Muscle layer of colon (tissue), 2 donors: ENCODE measurements around the gene FAM167B.
"Not testable (repeated sequence)": the region's sequence is repeated elsewhere in the genome, so short reads cannot be mapped to it uniquely, and the experiment has no call there.

ENCODE experiments used
- H3K27ac ChIP-seq: one replicate; pipeline ENCODE4 v1.7.0; 2013; ENCODE audit warnings: low read depth, mild to moderate bottlenecking, low read length, moderate library complexity
- H3K27me3 ChIP-seq, 2 donors: one replicate each; pipeline ENCODE4 v1.7.0; 2013; ENCODE audit warnings: low read length in 2 of 2, mild to moderate bottlenecking in 2 of 2; ENCODE audit not compliant: insufficient read depth in 2 of 2, control insufficient read depth in 1 of 2
- H3K36me3 ChIP-seq: one replicate; pipeline ENCODE4 v1.7.0; 2013; ENCODE audit warnings: mild to moderate bottlenecking, low read length; ENCODE audit not compliant: insufficient read depth
- H3K4me1 ChIP-seq: one replicate; pipeline ENCODE4 v1.7.0; 2013; ENCODE audit warnings: mild to moderate bottlenecking, low read length; ENCODE audit not compliant: insufficient read depth
- H3K4me3 ChIP-seq, 2 donors: one replicate each; pipeline ENCODE4 v1.7.0; 2013; ENCODE audit warnings: low read length in 2 of 2, low read depth in 1 of 2, mild to moderate bottlenecking in 1 of 2, moderate library complexity in 1 of 2
- H3K9ac ChIP-seq: one replicate; pipeline ENCODE4 v1.7.0; 2013; ENCODE audit warnings: low read length
- H3K9me3 ChIP-seq: one replicate; pipeline ENCODE4 v1.7.0; 2013; ENCODE audit warnings: mild to moderate bottlenecking, low read length
- donor health status: abdominal sarcoma.
- donor health status: Adenocarcinoma of cecum.

FAM167B gene

GRCh38 chr1:32249831-32250525 lies 3.0 kb downstream of the FAM167B start:
- no peak overlapping the region for H3K4me3 ChIP-seq
- H3K9ac ChIP-seq, result no peak overlapping the region
- no peaks in the 10 kb centered on the region for H3K36me3 ChIP-seq
- H3K4me1 ChIP-seq, result peaks cover 27% of the 10 kb centered on the region
- H3K27me3 ChIP-seq, result no peaks in the 10 kb centered on the region
- H3K9me3 ChIP-seq, result no peaks in the 10 kb centered on the region
- no peak overlapping the region for H3K27ac ChIP-seq

DNA sequence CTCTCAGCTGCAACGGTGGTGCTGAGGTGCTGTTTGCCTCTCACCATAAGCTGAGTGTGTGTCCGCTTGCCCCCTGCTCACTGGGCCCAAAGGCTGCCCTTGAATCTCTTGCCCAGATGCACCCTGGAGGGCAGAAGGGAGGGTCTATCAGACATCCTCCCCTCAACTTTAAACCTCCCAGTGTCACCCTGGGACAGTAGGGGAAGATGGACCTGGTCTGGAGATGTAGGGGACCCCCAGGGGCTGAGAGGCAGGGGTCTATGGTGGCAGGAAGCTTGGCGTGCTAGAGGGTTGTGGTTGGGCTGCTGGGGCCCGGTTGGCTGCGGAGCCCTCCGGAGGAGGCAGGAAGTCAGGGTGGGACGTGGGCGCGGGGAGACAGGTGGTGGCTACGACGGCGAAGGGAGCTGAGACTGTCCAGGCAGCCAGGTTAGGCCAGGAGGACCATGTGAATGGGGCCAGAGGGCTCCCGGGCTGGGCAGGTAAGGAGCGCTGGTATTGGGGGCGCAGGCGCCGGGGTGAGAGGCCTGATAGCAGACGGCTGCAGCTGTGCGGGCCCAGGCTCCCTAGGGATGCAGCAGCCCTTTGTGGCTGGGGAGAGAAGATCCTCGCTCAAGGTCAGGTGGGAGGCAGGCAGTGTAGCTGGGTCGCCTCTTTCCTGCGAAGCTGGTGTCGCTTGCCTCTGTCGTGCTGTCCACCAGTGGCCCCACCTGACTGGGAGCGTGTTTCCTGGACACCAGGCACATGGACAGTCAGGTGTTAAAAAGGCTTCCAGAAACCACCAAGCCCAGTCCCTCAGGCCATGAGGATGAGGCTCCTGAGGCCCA lies 4.1 kb downstream of the FAM167B start, which contains the start of gene LCK:
LCK (plus strand) TSS at position 373 of the 824 bp plus-strand sequence. CDS start 23,065 bp downstream, outside the sequence.
- no peak within 1 kb of the TSS for H3K27ac ChIP-seq
- no peaks in the 10 kb centered on the region for H3K27me3 ChIP-seq
- H3K36me3 ChIP-seq, result no peaks in the 10 kb centered on the region
- H3K4me3 ChIP-seq, result no peak within 1 kb of the TSS
- H3K4me1 ChIP-seq, result peaks cover 27% of the 10 kb centered on the region
- H3K9me3 ChIP-seq, result no peaks in the 10 kb centered on the region
- H3K9ac ChIP-seq, result no peak within 1 kb of the TSS

DNA sequence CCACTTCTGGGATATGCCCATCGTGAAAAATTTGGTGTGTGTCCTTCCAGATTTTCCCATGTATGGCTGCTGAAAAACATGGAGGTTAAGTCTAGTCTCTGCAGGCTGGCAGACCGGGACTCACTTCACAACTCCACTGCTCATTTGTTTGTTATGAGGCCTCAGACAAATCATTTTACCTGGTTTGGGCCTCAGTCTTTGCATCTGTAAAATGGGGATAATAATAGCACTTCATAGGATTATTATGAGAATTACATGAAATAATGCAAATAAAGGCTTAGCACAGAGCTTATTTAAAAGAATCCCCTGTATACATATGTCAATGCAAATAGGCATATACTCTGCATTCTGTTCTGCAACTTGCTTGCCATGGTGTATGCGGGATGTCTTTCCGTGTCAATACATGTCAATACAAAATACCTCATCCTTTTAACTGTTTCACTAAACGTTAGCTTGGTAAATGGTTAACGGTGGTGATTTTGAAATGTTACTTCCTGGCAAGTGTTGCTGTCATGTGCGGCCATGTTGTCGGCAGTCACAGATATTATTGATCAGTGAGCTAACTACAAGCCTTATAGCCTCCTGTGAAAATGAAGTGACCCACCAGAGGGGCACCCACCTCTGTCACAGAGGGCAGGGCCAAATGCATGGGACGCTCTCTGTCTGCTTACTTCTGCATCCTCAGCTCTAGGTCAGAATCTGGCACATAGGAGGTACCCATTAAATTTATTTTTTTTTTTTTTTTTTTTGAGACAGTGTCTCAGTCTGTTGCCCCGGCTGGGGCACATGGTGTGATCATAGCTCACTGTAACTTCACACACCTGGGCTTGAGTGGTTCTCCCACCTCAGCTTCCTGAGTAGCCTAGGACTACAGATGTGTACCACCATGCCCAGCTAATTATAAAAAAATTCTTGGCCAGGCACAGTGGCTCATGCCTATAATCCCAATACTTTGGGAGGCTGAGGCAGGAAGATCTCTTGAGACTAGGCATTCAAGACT lies 8.3 kb downstream of the FAM167B start:
- Histone ChIP-seq H3K27ac (no peak overlapping the region), H3K4me1 (peaks cover 10% of the 10 kb centered on the region), H3K9ac (no peak overlapping the region), H3K36me3 (no peaks in the 10 kb centered on the region), H3K9me3 (no peaks in the 10 kb centered on the region), H3K27me3 (no peaks in the 10 kb centered on the region), H3K4me3 (no peak overlapping the region)

- Histone ChIP-seq H3K9me3 (no peaks in the 10 kb centered on the region), H3K36me3 (no peaks in the 10 kb centered on the region), H3K4me1 (peaks cover 10% of the 10 kb centered on the region), H3K4me3 (no peak overlapping the region), H3K9ac (no peak overlapping the region), H3K27me3 (no peaks in the 10 kb centered on the region), H3K27ac (no peak overlapping the region)
Observed at GRCh38 chr1:32256473-32257226, 9.6 kb downstream of the FAM167B start.

DNA sequence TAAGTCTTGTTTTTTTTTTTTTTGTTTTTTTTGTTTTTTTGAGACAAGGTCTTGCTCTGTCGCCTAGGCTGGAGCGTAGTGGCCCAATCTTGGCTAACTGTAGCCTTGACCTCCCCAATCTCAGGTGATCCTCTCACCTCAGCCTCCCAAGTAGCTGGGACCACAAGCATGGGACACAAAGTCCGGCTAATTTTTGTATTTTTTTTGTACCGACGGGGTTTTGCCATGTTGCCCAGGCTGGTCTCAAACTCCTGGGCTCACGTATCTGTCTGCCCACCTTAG lies 10.1 kb downstream of the FAM167B start:
- Histone ChIP-seq H3K9me3 (no peaks in the 10 kb centered on the region), H3K4me3 (no peak overlapping the region)

GRCh38 chr1:32263236-32263593 lies 16.2 kb downstream of the FAM167B start:
- H3K36me3 ChIP-seq, H3K27ac ChIP-seq, H3K9me3 ChIP-seq, H3K4me1 ChIP-seq, H3K4me3 ChIP-seq, H3K27me3 ChIP-seq, H3K9ac ChIP-seq: not testable (repeated sequence)

More for the DNA sequence above, 10.1 kb downstream of the FAM167B start:
- Histone ChIP-seq H3K27me3 (no peaks in the 10 kb centered on the region), H3K9ac (no peak overlapping the region), H3K4me1 (peaks cover 10% of the 10 kb centered on the region), H3K27ac (no peak overlapping the region), H3K36me3 (no peaks in the 10 kb centered on the region)

DNA sequence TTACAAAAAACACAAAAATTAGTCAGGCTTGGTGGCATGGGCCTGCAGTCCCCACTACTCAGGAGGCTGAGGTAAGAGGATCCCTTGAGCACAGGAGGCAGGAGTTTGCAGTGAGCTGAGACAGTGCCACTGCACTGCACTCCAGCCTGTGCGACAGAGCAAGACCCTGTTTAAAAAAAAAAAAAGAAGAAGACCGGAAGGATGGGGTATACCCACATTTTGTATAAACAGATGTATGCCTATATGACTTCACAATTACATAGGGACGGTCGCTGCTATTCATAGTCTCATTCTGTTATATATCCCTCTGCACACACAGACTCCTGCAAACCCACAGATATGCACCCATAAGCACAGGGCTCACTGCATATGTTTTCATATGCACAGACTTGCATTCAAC lies 16.7 kb downstream of the FAM167B start:
- no peaks in the 10 kb centered on the region for H3K9me3 ChIP-seq
- H3K4me1 ChIP-seq, result no peaks in the 10 kb centered on the region
- H3K27me3 ChIP-seq, result no peaks in the 10 kb centered on the region
- no peak overlapping the region for H3K27ac ChIP-seq
- no peak overlapping the region for H3K4me3 ChIP-seq
- no peaks in the 10 kb centered on the region for H3K36me3 ChIP-seq
- no peak overlapping the region for H3K9ac ChIP-seq

- Histone ChIP-seq H3K9ac (no peak overlapping the region), H3K27ac (no peak overlapping the region), H3K36me3 (no peaks in the 10 kb centered on the region), H3K9me3 (no peaks in the 10 kb centered on the region), H3K4me3 (no peak overlapping the region), H3K27me3 (no peaks in the 10 kb centered on the region), H3K4me1 (no peaks in the 10 kb centered on the region)
Observed at GRCh38 chr1:32265846-32266245, 18.8 kb downstream of the FAM167B start.

DNA sequence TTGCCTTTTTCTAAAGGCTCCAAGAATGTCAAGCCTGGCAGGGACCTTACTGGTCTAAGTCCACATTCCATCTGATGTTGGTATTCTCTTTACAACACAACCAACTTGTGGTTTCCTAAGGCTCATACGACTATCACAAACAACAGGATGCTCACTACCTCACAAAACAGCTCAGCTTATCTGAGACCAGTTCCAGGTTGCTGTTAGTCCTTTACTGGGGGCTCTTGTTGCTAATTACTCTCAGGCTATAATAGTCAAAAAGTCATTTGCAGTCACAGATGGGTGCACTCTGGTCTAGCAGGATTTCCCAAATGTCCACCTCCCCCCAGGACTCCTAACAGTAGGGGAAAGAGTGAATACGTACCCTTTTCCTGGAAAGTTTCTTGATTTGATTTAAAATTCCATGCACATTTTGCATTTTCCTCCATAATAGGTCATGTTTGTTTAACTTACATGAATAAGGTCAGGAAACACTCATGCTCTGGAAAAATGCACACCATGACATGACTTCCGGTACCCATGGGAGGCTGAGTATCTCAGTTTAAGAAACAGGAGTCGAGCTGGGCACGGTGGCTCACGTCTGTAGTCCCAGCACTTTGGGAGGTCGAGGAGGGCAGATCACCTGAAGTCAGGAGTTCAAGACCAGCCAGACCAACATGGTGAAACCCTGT lies 20.0 kb downstream of the FAM167B start:
- H3K36me3 ChIP-seq, result no peaks in the 10 kb centered on the region
- no peak overlapping the region for H3K27ac ChIP-seq
- H3K9me3 ChIP-seq, result no peaks in the 10 kb centered on the region
- no peak overlapping the region for H3K9ac ChIP-seq
- no peaks in the 10 kb centered on the region for H3K4me1 ChIP-seq
- no peaks in the 10 kb centered on the region for H3K27me3 ChIP-seq
- H3K4me3 ChIP-seq, result no peak overlapping the region

DNA sequence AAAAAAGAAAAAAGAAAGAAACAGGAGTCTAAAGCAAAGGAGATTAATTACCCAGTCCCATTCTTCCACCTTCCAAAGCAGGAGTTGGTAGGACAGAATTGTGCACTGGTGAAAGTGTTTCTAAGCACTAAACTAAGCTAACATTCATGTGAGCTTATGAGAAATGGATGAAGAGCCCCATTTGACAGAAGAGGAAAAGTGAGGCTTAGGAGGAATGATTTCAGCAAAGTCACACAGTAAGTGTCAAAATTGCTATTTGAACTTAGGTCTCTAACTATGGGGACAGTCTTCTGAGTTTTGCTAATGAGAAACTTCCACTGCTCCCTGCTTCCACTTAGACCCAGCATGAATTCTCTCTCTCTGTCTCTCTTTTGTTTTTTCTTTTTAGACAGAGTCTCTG lies 22.7 kb downstream of the FAM167B start:
- no peaks in the 10 kb centered on the region for H3K36me3 ChIP-seq
- no peaks in the 10 kb centered on the region for H3K9me3 ChIP-seq
- H3K9ac ChIP-seq, result no peak overlapping the region
- H3K4me1 ChIP-seq, result no peaks in the 10 kb centered on the region
- no peak overlapping the region for H3K4me3 ChIP-seq
- H3K27me3 ChIP-seq, result peaks cover 3 to 10% of the 10 kb centered on the region in 2 donors
- no peak overlapping the region for H3K27ac ChIP-seq
